Measurements from ENCODE around the gene IFT172.
"Not testable (repeated sequence)": the region's sequence is repeated elsewhere in the genome, so short reads cannot be mapped to it uniquely, and the experiment has no call there.

The IFT172 gene

DNA sequence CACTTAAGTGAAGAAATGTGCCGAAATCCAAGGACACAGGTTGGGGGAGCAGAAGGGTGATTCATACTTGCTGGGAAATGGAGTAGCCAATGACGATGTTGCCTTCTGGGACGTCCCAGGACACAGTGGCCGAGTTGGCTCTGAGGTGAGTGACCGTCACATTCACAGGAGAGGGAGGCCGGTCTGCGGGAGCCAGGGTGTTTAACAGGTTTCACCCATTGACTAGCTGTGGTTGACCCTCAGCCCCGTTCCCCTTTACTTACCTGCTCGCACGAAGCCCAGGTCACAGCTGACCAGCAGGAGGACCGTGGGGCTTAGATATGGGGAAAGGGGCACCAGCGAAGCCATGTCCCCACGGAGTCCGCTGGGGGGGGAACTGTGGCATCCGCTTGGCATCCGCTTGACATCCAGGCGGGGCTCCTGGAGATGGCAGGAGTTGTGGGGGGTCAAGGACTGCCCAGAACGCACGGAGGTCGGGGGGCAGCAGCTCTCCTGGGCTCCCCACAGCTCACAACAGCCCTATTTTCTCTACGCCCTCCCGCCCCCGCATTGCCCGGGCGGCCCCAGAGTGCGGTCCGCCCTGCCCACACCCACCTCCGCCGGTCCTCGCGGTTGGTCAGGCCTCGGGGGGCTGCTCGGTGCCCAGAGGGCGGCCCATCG, 4.9 kb upstream of the IFT172 start:
- no peak for DNase-seq

- DNase-seq, result no peak
Measured at GRCh38 chr2:27493948-27494283, 4.4 kb upstream of the IFT172 start.

- DNase-seq, result no peak
Measured at GRCh38 chr2:27492557-27492956, 3.0 kb upstream of the IFT172 start.

DNA sequence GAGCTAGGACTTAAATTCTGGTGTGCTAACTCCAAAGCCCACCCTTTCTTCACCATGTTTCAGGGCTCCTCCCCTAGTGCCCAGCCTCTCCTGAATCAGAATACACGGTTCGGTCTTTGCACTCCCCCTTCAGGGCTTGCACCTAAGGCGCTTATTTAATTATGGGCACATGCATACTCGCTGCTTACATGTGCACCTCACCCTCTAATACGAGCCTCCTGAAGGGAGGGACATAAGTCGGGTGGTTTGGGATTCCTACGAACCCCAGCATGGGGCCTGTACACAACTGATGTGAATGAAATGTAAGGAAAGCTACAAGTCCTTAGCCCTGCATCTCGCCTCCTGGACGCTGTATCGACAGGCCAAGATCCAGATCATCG, 435 bp downstream of the IFT172 start:
- no peak for DNase-seq

GRCh38 chr2:27485496-27485895, 4.0 kb downstream of the IFT172 start:
- DNase-seq, result no peak

DNA sequence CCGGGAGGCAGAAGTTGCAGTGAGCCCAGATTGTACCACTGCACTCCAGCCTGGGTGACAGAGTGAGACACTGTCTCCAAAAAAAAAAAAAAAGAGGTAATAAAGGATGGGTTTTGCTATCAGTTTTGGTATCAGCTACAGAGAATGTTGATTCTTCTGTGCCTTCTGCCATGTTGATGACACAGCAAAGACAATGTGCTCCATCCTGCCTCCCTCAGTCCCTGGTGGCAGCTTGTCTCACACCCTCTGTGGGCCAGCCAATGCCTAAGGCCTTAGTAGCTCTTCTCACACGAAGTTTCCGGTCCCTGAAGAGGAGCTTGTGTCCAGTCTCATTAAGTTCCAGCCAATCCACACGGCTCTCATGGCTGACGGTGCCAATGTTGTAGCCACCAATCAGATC, 17.6 kb downstream of the IFT172 start:
- DNase-seq, result no peak

DNA sequence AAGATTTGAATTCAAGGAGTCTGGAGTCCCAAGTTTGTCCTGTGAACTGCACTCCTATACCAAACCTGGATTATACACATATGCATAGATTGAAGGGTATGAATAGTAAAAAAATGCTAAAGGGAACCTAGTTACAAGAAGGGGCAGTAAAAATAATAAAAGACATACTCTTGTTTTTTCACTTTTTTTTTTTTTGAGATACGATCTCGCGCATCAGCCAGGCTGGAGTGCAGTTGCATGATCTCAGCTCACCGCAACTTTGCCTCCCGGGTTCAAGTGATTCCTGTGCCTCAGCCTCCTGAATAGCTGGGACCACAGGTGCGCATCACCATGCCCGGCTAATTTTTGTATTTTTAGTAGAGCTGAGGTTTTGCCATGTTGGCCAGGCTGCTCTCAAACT, 25.1 kb downstream of the IFT172 start:
- DNase-seq, result no peak

- DNase-seq, result no peak
Measured at GRCh38 chr2:27461118-27461517, 28.4 kb downstream of the IFT172 start.

DNA sequence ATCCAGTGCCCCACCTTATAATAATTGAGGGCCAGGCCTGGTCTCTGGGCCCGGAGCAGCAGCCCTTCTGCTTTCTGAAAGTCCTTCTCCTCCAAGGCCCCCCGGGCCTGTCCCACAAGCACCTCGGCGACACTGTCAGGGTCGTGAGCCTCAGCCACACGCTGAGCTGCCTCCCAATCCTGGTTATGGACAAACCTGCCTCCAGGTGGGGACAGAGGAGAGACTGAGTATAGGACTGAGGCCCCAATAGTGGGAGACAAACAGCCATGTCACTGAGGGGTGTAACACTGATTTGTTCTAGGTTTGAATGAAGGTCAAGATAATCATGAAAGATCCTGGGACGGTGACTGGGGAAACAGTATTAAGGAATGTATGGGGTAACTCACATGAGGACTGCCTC, 35.6 kb downstream of the IFT172 start:
- DNase-seq, result no peak

GRCh38 chr2:27451095-27451494, 38.4 kb downstream of the IFT172 start:
- no peak for DNase-seq

DNA sequence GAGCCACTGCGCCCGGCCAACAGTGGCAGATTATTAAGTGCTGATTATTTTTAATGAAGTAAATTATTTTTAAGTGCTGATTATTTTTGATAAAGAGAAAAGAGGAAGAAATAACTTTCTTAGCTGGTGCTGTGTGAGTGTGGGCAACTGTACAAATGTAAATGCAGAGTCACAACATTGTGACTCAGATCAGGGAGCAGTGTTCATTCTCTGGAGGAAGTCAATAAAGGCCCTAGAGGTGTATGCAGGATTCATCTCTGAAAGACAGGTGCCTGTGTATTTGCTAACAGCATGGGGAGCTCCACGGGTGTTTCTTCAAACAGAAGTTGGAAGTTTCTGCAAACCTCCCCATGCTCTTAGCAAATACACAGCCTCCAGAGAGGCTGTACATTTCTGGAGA, 41.2 kb downstream of the IFT172 start:
- no peak for DNase-seq

GRCh38 chr2:27446057-27446456, 43.5 kb downstream of the IFT172 start:
- peak; percentile 21 for DNase-seq

DNA sequence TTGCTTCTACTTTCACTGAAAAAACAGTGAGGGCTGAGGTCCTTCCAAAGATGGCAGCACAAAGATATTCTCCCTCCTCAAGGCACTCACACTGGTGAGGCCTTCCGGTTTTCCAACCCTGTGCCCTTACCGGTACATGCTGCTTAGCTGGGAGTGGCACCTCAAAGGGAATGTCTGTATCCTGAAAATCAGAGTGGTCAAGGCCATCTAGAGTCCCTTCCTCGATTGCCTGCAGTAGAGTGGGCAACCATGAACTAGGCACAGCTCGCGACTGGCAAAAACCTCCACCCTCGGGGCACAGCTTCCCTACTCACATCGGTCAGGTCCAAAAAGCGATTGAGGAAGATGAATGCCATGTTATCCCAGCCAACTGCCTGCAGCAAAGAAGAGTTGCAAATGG, 43.9 kb downstream of the IFT172 start:
- no peak for DNase-seq

DNA sequence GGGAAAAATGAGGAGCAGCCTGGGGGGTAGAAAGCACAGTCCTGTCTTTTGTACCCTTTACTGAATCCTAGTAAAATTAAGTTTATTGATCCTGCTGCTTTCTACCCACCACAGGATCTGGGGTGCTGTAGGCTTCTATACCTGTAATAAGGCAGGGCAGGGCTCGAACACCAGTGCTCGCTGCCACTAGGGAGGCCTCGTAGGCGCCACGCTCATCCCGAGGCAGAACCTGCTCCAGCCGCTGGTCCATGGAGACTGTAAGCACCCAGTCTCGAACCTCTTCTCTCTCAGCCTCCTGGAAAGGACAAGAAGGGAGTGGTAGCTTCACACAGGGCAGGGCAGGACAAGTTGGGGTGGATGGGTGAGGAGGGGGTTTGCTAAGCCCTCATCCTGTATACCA, 44.4 kb downstream of the IFT172 start:
- no peak for DNase-seq

DNA sequence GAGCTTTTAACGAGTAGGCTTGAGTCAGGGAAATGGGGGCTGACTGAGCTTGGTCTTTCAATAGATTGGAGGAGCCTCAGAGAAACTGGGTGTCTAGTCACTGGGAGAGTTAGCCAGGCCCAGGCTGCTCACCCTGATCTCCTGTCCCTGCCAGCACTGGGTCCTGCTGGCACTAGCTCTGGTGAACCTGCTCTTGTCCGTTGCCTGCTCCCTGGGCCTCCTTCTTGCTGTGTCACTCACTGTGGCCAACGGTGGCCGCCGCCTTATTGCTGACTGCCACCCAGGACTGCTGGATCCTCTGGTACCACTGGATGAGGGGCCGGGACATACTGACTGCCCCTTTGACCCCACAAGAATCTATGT, 46.6 kb downstream of the IFT172 start:
- DNase-seq, result no peak

DNA sequence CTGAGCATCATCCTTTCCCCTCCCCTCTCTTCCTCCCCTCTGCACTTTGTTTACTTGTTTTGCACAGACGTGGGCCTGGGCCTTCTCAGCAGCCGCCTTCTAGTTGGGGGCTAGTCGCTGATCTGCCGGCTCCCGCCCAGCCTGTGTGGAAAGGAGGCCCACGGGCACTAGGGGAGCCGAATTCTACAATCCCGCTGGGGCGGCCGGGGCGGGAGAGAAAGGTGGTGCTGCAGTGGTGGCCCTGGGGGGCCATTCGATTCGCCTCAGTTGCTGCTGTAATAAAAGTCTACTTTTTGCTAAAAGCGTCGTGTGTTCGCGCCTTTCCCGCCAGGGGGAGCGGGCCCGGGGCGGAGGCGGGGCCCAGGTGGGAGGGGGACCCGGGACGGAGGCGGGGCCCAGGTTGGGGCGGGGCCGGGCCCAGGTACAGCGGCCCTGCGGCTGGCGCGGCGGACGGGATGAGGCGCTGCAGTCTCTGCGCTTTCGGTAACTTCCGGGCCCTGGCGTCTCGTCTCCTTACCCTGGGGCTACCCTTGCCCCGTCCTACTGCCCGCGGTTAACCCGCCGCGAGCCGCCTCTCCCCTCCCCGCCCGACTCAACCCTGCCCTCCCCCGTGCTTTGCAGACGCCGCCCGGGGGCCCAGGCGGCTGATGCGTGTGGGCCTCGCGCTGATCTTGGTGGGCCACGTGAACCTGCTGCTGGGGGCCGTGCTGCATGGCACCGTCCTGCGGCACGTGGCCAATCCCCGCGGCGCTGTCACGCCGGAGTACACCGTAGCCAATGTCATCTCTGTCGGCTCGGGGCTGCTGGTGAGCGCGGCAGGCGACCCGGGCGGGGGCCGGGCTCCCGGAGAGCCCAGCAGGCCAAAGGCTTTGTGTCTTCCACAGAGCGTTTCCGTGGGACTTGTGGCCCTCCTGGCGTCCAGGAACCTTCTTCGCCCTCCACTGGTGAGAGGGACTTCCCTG, 47.3 kb downstream of the IFT172 start, which contains the start of gene KRTCAP3:
Gene KRTCAP3, plus strand, starts transcription at position 424 of the 962 bp plus-strand sequence. Its CDS starts 32 bp downstream, at position 456.
- peak; percentile 43 for DNase-seq

DNA sequence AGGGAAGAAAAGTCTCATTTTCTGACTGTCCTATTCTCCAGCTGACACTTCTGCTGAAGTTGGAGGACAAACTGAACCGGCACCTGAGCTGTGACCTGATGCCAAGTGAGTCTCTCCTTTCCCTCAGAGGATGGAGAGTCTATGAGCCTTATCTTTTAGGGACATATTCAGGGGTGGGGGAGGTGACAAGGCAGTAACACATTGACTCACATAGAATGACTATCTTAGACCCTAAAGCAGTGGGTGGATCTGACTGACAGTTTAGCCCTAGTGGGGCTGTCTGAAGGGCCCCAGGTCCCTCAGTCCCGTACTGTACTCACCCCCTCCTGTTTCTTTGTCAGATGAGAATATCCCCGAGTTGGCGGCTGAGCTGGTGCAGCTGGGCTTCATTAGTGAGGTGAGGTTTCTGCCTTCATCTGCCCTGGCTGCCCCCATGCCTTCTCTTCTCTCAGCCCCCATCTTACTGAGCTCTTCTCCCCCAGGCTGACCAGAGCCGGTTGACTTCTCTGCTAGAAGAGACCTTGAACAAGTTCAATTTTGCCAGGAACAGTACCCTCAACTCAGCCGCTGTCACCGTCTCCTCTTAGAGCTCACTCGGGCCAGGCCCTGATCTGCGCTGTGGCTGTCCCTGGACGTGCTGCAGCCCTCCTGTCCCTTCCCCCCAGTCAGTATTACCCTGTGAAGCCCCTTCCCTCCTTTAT, 48.2 kb downstream of the IFT172 start:
- DNase-seq, result no peak

DNA sequence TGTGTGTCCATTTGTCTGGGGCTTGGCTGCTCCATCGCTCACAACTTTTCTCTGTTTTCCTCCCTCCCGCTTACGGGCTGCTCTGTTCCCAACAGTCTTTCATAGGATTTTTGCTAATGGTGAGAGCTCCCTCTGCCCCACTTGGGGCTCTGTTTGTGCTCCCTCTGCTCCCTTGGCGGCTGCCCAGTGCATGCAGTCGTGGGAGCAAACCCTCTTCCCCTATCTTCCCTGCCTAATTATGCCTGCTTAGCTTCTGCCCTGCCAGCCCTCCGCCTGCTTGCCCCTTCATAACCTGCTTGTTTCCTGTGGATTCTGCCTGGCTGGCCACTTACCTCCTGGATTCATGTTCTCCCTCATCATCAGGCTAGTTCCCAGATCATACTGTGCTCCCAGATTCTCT, 53.9 kb downstream of the IFT172 start:
- no peak for DNase-seq

DNA sequence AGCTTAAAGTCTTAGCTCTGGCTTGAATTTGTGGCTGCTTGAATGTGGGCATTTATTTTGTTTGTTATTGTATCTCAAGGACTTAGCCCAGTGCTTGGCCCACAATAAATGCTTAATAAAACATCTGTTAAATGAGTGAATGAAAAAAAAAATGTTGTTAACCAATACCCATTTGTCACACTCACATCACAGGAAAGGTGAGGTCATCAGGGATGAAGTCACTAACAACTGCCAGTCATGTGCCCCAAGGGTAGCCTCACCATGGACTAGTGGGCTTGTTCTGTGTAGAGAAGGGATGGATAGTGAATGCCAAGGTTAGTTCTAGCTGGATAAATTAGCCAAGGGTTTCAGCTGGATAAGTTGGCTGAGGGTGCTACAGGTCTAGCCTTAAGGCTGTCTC, 58.1 kb downstream of the IFT172 start:
- DNase-seq, result peak; percentile 44

DNA sequence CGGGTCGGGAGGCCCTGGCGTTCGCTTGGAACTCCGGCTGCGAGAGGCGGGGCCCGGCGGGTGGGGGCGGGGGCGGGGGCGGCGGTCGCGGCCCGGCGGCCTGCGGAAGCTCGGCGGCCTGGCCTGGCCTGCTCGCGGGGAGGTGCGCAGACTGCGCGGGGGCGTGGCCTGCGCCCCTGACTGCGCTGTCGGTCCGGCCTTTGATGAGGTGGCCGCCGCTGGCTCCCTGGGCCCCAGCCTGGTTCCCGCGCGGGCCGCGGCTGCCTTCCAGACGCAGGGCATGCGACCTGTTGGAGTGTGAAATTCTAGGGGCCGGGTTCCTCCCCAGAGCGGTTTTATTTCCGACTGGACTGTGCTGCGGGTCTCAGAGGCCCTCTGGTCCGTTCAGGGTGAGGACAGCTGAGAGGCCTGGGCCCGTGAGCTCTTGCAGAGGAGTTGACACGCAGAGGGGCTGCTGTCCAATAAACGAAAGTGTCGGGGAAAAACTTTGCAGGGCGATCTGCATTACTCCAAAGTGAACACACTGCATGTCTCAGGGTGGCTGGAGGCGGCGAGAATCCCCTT, 60.5 kb downstream of the IFT172 start:
- DNase-seq, result peak; percentile 80

DNA sequence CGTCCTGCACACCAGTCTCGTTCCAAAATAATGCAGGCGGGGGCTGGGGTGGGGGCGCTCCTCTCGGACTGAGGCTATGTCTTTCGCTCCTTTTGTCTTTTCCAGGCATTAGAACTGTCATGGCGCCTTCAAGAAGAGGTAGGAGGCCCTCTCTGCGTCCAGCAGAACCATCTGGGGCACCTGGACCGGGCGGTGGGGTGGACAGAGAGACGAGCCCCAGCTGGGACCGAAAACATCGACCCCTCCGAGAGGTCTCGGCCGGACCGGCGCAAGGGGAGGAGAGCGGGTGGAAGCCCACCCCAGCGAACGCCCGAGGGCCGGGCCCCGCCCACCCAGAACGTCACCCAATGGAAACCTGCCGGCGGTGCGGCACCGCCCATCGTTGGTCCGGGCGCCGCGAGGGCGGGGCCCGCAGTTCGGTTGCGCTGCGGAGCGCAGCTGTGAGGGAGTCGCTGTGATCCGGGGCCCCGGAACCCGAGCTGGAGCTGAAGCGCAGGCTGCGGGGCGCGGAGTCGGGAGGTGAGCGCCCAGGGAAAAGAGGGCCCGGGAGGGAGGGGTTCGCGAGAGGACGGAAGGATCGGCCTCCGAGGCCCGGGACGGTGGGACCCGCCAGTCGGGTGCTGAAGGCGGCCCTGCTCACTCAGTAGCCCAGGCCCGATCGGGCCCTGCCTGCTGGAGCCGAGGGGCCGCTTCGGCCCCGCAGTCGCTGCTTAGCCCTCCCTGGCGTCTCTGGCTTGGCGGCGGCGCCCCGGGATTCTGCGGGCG, 61.1 kb downstream of the IFT172 start, which contains the start of gene NRBP1:
Gene NRBP1, plus strand, starts transcription at position 419 of the 765 bp plus-strand sequence. CDS start 4,643 bp downstream, outside the sequence.
- DNase-seq, result peak; percentile 94

DNA sequence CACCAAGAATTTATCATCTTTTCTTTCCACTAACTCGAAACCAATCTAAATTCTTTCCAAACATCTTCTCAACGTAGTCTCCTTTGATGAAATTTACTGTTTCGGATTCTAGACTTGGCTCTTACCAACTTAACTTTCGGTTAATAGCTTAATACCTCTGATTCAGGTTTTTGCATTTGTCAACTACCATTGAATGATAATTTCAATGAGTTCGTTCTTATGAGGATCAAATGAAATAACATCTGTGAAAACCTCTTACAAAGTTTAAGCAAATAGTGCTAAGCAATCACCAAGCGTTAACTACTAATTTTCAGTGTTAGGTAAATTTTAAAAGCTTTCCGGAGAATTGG, 61.7 kb downstream of the IFT172 start:
- DNase-seq, result no peak

- DNase-seq, result not testable (repeated sequence)
Measured at GRCh38 chr2:27425039-27425438, 64.5 kb downstream of the IFT172 start.

Data from activated CD4-positive, alpha-beta T cell treated with anti-CD3 and anti-CD28 coated beads for 48 hours (primary cell).